Measurements from ENCODE around the gene SDC3.

SDC3 gene

DNA sequence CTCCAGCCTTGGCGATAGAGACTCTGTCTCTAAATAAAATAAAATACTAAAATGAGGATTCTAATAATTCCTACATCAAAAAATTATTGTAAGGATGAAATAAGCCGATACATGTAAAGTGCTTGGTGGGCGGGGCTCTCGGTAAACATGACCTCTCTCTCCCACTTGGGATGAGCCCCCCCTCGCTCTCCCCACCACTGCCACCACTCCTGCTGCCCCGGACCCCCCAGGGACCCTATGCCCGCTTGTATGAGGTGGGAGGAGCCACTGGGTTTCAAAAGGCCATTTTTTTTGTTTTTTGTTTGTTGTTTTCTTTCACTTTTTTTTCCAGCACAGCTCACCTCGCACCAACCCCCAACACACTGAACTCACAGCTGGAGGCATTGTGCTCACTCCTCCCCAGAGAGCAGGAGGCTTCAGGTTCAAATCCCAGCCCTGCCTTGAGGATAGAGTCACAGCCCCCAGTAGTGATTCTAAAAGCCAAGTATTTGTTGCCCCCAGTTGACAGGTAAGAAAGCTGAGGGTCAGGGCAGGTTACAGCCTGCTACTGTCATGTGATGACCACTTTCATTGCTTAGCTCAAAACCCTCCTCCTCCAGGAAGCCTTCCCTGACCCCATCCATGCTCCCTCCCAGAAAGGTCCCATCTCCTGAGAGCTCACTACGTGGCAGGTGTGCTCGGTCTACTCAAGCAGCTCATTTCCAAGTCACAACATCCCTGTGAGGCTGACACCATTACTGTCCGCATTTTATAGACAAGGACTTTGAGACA, 4.2 kb downstream of the SDC3 start:
- DNase-seq (ENCODE audit: low spot score): no peak

DNA sequence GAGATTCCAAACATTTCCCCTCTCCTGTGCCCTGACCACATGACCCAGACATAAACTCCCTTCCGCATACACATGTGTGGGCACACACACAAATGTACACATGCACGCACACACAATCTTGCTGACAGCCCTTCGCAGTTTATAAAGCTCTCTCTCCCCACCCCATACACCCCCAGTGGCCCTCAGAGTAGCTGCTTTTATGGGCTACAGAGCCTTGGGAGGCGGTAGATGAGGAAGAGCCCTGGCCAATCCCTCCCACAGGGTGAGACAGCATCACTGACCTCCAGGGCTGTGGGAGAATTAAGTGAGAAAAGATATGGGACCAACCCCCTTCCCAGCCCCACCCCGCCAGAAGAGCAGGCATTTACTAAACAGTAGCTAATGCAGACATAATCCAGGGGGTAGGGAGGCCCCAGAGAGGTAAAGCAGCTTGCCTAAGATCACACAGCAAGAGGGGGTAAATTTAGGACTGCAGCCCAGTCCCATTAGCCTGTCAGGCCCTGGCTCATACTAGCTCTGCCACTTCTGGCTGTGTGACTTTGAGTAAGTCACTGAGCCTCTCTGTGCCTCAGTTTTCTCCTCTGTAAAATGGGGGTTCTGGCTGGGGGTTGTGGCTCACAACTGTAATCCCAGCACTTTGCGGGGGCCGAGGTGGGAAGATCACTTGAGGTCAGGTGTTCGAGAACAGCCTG, 5.1 kb downstream of the SDC3 start:
- DNase-seq (ENCODE audit: low spot score): no peak

DNA sequence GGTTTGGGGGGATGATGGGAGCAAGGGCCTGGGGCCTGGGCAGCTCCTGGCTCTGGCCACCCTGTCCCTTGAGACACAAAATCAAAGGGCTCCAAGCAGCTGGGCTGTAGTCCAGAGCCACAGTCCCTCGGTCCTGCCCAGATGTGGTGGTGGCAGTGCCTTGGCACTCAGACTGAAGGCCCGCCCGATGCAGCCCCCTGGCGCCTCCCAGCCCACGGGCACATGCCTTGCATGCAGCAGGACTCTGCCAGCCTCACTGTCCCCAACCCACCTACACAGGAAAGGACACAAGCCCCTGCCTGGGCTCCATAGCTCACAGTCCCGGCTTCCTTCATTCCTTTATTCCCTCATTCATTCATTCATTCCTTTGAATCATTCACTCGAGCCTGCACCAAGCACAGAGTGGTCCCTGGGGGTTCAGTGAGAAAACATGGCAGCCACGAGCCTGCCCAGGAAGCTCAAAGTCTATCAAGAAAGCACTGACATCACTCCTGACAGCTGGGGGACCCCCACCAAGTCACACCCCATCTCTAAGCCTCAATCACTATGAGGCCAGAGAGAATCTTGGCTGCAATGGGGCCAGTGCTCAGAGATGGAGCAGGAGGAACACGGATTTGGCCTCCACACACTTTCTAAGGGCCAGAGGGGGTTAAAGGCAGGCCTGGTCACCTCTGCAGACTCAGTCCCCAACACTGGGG, 5.8 kb downstream of the SDC3 start:
- DNase-seq (ENCODE audit: low spot score): no peak

DNA sequence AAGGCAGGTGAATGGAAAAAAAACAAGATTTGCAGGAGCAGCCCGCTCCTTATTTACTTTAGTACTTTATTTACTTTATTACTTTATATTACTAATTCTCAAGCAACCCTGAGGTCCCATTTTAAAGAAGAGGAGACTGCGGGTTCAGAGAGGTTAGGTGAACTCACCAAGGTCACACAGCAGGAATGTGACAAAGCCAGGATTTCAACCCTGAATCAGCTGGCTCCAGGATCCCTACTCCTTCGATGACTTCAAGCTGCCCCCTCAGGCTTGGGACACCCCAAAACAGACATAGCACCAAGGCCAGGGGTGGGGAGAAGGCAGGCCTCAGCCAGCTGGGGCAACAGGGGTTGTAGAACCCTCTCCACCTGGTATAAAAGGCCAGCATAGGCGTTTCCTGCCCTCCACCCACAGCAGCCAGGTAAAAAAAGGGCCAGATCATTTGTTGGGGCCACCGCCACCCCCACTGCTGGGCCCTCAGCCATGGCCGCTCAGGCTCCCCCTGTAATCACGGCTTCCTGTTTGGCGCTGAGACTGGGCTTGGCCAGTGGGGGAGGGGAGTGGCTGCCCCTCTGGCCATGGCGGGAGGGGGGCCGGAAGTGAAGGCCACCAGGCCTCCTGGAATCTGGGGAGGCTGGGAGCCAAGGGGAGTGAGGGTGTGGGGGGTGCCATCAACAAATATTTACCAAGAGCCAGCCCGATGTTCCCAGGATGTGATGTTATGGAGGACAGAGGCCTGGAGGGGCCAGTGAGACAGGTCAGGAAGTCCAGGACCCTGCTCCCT, 6.6 kb downstream of the SDC3 start:
- no peak for DNase-seq (ENCODE audit: low spot score)

DNA sequence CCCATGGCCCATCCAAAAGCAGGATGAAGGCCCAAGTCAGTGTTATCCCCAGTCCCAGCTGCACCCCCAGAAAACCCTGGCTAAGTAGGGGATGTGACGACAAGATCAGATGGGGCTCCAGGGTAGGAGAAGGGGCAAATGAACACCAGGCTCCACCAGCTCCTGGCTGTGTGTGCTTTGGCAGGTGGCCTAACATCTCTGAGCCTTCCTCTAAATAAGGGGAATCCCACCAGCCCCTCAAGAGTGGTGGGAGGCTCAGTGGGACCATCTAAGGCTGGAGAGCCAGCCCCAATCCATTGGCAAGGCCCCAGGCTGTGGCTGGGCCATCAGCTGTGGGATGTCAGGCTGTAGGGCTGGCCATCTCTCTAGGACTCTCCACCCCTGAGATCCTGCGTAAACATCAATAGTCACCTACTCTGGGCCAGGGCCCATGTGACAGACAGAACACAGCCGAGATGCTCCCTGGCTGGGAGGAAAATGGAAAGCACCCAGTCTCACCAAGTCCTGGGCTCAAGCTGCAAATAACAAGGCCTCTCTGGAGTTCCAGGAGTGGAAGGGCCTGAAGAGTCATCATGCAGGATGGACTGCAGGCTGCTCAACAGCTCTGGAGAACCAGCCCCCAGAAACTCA, 7.5 kb downstream of the SDC3 start:
- DNase-seq (ENCODE audit: low spot score): no peak

DNA sequence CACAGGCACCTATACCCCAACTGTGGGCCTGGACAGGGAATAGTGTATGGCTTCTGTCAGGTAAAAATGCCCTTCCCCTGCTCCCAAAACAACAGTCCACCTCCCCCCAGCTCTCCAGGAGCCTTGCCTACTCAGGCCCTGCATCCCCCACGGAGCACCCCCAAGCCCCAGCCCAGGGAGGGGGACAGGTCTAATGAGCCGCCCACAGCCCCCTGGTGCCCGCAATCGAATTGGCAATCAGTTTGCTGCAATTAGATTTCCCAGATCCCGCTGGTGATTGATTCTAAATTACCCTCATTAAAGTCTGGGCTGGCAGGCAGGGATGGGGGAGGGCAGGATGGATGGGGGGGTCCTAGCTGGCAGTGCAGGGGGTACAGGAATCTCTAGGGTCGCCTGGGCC, 8.1 kb downstream of the SDC3 start:
- DNase-seq (ENCODE audit: low spot score): no peak

DNA sequence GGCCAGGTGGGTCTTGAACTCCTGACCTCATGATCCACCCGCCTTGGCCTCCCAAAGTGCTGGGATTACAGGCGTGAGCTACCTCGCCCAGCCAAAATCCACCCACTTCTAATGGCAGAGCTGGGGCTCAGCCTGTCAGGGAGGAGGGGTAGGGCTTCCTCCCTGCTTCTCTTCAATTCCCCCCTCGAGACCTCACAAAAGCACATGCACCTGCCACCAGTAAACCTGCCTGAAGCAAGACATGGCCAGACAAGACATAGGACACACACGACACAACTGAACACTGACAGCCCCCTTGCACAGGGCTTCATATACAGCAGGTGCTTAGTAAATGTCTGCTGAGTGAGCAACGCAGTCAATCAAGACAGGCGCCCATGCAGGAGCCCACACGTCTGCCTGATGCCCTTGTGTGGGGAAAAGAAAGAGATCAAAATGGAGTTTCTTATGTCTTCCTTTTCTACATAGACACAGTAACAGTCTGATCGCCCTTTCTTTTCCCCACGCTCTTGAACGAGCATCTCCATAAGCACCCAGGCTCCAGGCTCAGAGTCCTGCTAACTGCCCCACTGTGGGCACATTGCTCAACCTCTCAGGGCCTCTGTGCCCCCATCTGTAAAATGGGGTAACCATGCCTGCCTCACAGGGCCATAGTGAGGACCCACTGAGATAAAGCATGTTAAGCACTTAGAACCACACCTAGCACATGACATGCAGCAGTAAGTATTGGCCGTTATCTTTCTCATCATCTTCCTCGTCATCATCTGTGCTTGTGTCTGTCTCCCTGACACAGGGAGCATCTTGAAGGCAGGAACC, 8.8 kb downstream of the SDC3 start:
- DNase-seq (ENCODE audit: low spot score): no peak

DNA sequence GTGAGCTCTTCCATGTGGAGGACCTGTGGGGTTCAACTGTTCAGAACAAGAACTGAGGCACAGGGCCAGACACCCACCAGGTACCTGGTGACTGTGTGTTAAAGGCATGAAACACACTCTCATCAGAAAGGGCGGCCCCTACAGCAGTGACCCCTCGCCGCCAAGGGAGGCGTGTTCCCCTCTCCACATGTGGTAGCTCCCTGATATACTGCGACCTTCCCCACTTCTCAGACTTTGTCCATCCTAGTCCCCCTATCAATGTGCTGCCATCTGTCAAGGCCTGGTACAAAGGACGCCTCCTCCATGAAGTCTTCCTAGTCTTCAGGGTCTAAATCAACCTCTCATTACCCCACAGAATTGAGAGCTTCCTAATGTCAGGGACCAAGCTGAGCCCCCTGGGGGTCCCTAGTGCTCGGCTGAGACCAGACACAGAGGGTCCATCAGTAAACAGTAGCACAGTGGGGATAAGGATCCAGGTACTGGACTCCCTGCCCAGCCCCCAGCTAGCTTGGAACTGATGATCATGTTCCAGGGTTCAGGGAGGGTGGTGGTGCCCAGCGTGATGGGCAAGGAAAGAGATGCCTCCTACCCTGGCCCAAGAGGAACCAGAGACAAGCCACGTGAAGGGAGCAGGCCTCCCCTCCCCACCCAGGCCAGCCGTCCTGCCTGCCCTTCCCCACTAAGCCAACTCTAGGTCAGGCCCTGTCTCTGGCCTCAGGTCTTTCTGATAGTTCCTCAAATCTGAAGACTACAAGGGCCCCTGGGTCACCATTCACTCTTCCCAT, 10.3 kb downstream of the SDC3 start:
- DNase-seq (ENCODE audit: low spot score): no peak

DNA sequence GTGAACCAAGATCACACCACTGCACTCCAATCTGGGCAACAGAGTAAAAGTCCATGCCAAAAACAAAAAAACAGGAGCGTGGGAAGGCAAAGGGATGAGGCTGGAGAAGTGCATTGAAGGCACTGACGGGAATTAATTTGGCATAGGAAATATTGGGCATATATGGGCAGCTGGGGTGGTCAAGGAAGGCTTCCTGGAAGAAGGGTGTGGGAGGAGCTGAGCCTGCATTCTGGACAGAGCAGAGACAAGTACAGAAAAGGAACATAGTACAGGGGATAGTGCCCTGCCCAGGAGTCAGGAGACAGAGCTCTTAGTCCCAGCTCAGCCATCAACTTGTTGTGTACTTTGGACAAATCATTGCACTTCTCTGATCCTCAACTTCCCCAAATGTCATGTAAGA, 11.7 kb downstream of the SDC3 start:
- DNase-seq (ENCODE audit: low spot score): no peak

DNA sequence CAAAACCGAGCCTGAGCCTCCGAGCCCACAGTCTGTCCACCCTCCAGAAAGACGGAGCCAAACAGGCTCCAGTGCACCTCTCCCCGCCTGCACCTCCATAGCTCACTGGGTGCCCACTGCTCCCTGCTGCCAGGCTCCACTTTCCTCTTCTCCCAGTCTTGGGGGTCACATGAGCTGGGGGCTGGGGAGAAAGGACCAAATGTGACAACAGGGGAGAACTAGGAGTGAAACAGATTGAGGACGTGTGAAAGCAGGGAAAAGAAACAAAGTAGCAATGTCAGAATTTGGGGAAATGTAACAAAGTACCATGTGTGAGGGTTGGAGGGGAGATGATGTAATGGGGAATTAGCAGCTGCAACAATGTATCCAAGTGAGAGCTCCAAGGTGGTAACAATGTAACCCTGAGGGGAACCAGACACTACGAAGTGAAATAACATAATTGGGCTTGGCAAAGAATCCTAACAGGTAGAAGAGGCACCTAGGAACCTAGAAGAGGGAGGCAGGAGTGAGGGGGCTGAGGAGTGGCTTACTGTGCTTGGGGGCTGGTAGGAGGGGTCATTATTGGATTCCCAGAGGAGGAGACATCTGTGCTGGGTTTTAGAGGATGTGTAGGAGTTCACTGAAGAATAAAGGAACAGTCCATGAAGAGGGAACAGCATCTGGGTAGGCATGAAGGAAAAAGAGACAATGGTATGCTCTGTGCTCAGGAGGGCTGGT, 12.5 kb downstream of the SDC3 start:
- no peak for DNase-seq (ENCODE audit: low spot score)

DNA sequence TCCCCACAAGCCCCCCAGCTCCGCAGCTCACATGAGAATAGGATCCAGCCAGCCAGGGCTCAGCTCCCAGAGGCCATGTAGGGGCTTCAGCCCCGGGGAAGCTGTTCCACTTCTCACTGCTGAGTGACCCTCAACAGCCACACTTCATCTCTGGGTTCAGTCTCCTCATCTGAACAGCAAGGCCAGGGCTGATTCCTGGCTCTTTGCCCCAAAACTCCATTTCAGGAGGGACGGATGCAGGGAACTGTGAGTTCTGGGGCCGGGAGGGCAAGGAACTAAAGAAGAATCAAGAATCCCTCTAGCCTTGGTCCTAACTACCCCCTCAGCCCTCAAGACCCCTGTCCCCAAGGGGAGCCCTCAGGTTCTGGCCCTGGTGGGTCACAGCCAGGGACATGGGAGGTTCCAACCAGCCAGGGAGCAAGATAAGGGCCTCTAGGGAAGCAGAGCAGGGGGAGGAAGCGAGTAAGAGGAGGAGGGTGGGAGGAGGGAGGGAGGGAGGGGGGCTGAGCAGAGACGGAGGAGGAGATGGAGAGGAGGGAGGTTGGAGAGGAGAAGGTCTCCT, 13.1 kb downstream of the SDC3 start:
- DNase-seq (ENCODE audit: low spot score): no peak

DNA sequence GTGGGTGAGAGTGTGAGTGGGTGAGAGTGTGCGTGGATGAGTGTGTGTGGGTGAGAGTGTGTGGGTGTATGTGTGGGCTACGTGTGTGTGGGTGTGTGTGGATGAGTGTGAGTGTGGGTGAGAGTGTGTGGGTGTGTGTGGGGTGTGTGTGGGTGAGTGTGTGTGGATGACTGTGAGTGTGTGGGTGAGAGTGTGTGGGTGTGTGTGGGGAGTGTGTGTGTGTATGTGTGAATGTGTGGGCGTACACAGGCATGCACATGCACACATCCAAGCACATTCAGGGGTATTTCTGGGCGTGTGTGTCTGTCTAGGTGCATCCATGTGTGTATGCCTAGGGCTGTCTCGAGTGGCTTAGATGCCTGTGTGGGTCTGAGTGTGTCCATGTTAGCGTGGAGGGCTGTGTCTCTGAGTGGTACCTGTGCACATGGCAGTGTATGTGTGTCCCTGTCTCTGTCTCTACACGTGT, 14.0 kb downstream of the SDC3 start:
- DNase-seq (ENCODE audit: low spot score): no peak

DNA sequence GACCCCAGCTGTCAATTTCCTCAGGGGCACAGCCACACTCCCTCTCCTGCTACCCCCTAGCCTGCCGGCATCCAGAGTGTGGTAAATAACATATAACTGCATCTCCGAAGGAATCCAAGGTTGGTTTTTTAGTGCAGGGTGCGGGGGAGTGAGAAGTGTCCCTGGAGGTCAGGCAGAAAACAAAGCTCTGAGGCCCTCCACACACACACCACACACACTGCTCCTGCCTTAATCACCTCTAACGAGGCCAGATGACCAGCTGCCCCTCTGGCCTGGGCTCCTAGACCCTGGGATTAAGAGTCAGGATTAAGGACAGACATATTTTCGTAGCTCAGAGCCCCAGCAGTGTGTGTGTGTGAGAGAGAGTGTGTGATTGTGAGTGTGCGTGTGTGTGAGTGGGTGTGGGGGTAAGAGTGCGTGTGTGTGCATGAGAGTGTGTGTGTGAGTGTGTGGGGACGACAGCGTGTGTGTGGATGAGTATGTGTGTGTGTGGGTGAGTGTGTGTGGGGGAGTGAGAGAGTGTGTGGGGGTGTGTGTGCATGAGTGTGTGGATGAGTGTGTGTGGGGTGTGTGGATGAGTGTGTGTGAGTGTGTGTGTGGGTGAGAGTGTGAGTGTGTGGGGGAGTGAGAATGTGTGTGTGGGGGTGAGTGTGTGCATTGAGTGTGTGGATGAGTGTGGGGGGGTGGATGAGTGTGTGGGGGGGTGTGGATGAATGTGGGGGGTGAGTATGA, 14.6 kb downstream of the SDC3 start:
- no peak for DNase-seq (ENCODE audit: low spot score)

DNA sequence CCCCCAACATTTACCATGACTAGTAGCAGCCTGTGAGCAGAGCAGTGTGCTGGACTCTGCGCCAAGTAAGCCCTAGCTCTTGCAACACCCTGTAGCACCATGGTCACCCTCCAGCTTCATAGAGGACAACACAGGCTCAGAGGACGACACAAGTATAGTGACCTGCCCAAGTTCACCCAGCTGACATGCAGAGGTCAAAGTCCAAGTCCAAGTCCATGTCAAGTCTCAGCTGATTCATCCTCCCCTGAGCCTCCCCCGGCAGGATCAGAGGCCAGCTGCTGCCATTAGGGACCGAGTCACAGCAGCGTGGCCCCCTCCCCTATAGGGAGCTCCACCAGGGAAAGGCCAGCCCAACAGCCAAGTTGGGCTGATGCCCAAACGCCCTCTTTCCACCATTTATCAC, 15.9 kb downstream of the SDC3 start:
- peak; percentile 7 for DNase-seq (ENCODE audit: low spot score)

DNA sequence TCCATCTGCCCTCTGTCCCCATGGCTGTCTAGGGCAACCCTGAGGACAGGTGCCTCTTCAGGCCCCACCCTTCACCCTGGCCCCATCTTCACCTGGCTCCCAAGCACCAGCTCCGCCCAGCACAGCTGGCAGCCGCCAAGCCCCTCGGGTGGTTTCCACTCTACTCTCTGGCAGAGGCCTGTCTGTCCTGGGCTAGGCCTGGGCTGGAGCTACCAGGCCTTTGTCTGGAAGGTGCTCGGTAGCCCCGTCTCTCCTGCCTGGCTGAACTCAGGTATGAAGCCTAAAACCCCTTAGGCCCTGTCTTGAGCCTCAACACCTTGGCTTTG, 17.4 kb downstream of the SDC3 start:
- no peak for DNase-seq (ENCODE audit: low spot score)

DNA sequence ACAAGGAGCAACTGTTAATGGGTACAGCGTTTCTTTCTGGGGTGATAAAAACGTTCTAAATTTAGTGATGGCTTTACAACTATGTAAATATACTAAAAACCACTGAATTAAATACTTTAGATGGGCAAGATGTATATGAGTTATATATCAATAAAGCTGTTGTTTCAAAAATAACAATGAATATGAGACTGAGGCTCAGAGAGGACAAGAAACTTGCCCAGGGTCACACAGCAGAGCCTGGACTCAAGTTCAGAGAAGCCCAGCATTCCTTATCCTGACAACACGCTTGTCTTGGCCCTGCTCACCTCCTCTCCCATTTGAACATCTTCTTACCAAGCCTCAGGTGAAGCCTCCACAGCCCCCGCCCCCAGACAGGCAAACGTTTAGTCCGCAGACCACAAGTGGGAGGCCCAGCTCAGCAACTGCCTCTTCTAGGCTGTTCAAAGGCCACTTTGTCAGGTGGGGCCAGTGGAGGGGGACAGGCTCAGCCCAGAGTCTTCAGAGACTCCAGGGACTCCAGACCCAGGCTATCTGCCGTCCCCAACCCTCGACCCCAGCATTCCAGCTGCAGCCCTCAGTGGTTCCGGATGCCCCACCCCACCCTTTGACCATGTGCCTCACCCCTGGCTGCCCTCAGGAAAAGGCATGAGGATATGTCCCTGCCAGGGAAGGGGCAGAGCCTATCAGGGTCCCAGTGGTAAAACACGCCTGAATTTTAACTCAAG, 17.9 kb downstream of the SDC3 start:
- no peak for DNase-seq (ENCODE audit: low spot score)

DNA sequence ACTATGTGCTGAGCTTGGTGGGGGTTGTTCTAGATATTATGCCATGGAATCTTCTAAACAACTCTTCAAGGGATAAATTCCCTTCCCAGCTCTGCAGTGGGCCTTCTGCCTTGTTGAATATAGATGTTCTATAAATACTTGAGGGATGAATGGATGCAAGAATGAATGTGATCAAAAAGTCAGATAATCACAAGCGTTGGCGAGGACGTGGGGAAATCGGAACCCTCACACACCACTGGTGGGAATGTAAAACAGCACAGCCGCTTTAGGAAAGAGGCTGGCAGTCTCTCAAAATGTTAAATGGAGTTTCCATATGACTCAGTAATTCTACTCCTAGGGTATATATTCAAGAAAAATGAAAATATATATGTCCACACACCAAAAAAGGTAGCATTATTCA, 19.0 kb downstream of the SDC3 start:
- no peak for DNase-seq (ENCODE audit: low spot score)

DNA sequence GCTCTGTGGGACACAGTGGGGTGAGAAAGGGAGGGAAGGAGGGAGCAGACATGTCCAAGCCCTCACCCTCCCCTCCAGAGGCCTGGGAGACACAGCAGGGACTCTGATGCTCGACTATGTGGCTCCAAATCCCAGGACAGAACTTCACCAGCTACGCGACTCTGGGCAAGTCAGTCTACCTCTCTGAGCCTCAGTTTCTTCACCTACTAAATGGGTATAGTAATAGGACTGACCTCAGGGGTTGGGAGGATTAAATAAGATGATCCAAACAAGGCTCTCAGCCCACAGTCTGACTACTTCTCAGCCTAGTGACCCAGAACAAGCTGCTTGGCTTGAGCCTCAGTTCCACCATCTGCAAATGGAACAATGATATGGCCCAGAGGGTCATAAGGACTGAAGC, 19.6 kb downstream of the SDC3 start:
- DNase-seq (ENCODE audit: low spot score): no peak
